ENCODE data around the gene PODN. TPM values are rescaled to one million over a fixed set of nuclear protein-coding genes. Genes with fewer than 3 reads are reported as not detected.

Gene PODN
- total and polyA plus RNA-seq, 2 experiments from 2014 or later: 3.9 to 9.2 TPM

GRCh38 chr1:53089478-53090226, 27.6 kb downstream of the PODN start:
- Histone ChIP-seq H3K36me3 (replicated peaks; ENCODE audit: insufficient read depth, low read depth) (no peaks in the 10 kb centered on the region), H3K9me2 (replicated peaks; ENCODE audit: insufficient read depth) (no peaks in the 10 kb centered on the region), H3K27ac (peak overlapping the region; percentile 53), H3K4me1 (ENCODE audit: insufficient read depth) (peaks cover 10% of the 10 kb centered on the region), H3K27me3 (no peaks in the 10 kb centered on the region), H2AFZ (no peak overlapping the region), H3K9me3 (ENCODE audit: low read depth) (no peaks in the 10 kb centered on the region), H3K4me2 (no peak overlapping the region), H4K20me1 (ENCODE audit: insufficient read depth, poor library complexity, severe bottlenecking) (no peaks in the 10 kb centered on the region), H3K79me2 (no peaks in the 10 kb centered on the region), H3K4me3 (no peak overlapping the region)
- WGBS (ENCODE audit: low lambda C conversion rate, missing lambda C conversion rate): 78% methylated on average over 11 of the region's 11 CpGs
- peak; percentile 82 for DNase-seq (ENCODE audit: low spot score)
- no peak for TF ChIP-seq EZH2 (IDR thresholded peaks at IDR 0.05; ENCODE audit: borderline replicate concordance)
- TF ChIP-seq EZH2phosphoT487 (IDR thresholded peaks at IDR 0.05; ENCODE audit: low read depth, severe bottlenecking, unreplicated experiment): no peak
- no peak for TF ChIP-seq CTCF (IDR thresholded peaks at IDR 0.05; ENCODE audit: poor library complexity)

DNA sequence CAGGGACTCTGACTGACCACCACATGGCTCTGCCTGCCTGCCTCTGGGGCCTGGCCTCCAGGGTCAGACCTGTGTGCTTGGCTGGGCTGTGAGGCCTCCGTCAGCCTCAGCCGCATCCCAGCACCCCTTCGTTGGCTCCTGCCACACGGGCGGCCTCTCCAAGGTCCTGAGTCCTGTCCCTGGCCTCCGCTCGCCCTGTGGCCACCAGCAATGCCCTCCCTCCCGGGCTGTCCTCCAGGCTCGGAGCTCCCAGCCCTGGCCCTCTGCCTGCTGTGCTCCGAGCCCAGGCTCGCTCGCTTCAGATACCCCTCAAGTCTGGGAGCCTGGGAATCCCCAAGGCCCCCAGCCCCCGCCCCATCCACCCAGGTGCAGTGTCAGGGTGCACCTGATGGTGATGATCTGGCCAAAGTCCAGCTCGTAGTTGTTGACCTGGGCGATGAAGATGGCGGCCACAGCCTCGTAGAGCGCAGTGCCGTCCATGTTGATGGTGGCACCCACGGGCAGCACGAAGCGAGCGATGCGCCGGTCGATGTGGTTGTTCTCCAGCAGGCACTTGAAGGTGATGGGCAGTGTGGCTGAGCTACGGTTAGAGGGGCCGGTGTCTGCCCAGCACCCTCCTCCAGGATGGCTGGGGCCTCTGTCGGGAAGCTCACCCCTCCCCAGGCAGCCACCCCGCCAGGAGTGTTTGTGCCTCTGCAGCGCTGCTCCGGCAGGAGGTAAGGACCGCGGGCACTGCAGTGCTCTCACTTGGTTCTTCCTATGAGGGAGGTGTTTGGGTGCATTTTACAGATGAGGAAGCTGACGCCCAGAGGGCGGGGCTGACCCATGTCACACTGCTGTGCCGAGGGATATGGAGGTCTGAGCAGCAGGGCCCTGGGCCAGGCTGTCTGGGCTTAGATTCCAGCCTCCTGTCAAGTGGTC, 28.5 kb downstream of the PODN start:
- H3K4me1 ChIP-seq (ENCODE audit: insufficient read depth): peaks cover 10% of the 10 kb centered on the region
- DNase-seq (ENCODE audit: low spot score): no peak
- WGBS (ENCODE audit: low lambda C conversion rate, missing lambda C conversion rate): 91% methylated on average over 37 of the region's 37 CpGs
- TF ChIP-seq CTCF (IDR thresholded peaks at IDR 0.05; ENCODE audit: poor library complexity): no peak
- TF ChIP-seq EZH2 (IDR thresholded peaks at IDR 0.05; ENCODE audit: borderline replicate concordance): no peak
- TF ChIP-seq EZH2phosphoT487 (IDR thresholded peaks at IDR 0.05; ENCODE audit: low read depth, severe bottlenecking, unreplicated experiment): no peak
- no peaks in the 10 kb centered on the region for H3K27me3 ChIP-seq
- no peaks in the 10 kb centered on the region for H3K9me3 ChIP-seq (ENCODE audit: low read depth)
- no peak overlapping the region for H3K4me3 ChIP-seq
- H4K20me1 ChIP-seq (ENCODE audit: insufficient read depth, poor library complexity, severe bottlenecking): no peaks in the 10 kb centered on the region
- no peaks in the 10 kb centered on the region for H3K79me2 ChIP-seq
- no peak overlapping the region for H2AFZ ChIP-seq
- no peaks in the 10 kb centered on the region for H3K9me2 ChIP-seq (replicated peaks; ENCODE audit: insufficient read depth)
- peak overlapping the region; percentile 53 for H3K27ac ChIP-seq
- H3K4me2 ChIP-seq: no peak overlapping the region
- no peaks in the 10 kb centered on the region for H3K36me3 ChIP-seq (replicated peaks; ENCODE audit: insufficient read depth, low read depth)

DNA sequence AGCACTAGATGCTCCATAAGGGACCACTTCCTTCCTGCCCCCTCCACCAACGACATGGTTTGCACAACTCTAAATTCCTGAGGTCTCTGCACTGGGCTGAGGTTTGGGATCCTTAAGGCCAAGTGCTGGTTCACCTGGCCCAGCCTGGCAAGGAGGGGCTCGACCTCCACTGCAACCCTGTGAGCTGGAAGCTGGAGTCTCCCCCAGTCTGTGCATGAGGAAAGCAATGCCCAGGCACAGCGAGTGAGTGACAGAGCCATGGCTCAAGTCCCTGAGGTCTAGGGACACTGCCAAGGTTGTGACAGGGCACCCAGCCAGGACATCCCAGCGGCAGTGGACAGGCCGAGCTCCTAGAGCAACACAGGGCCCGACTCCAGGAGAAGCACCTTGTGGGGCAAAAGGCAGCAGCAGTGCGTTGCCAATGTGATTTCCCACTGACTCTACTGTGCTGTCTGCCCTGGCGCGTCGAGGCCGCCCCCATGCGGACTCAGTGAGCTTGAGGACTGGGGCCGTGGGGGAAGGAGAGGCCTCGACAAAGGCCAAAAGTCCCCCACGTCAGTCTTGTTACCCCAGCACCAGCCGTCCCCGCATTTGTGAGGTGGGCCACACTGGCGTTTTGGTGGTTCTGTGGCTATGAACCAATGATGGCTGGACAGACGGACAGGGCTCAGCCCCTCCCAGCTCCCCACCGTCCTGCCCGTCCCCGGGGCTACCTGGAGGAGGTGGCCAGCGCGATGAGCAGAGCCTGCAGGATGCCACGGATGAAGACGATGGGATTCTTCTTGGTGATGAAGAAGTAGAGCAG, 30.0 kb downstream of the PODN start:
- H3K4me3 ChIP-seq: no peak overlapping the region
- no peaks in the 10 kb centered on the region for H3K36me3 ChIP-seq (replicated peaks; ENCODE audit: insufficient read depth, low read depth)
- no peak for DNase-seq (ENCODE audit: low spot score)
- H2AFZ ChIP-seq: no peak overlapping the region
- no peaks in the 10 kb centered on the region for H4K20me1 ChIP-seq (ENCODE audit: insufficient read depth, poor library complexity, severe bottlenecking)
- TF ChIP-seq EZH2phosphoT487 (IDR thresholded peaks at IDR 0.05; ENCODE audit: low read depth, severe bottlenecking, unreplicated experiment) (no peak), EZH2 (IDR thresholded peaks at IDR 0.05; ENCODE audit: borderline replicate concordance) (no peak), CTCF (IDR thresholded peaks at IDR 0.05; ENCODE audit: poor library complexity) (no peak)
- H3K79me2 ChIP-seq: no peaks in the 10 kb centered on the region
- H3K4me1 ChIP-seq (ENCODE audit: insufficient read depth): peaks cover 10% of the 10 kb centered on the region
- 94% methylated on average over 26 of the region's 26 CpGs for WGBS (ENCODE audit: low lambda C conversion rate, missing lambda C conversion rate)
- H3K9me2 ChIP-seq (replicated peaks; ENCODE audit: insufficient read depth): no peaks in the 10 kb centered on the region
- no peak overlapping the region for H3K27ac ChIP-seq
- H3K27me3 ChIP-seq: no peaks in the 10 kb centered on the region
- H3K9me3 ChIP-seq (ENCODE audit: low read depth): no peaks in the 10 kb centered on the region
- no peak overlapping the region for H3K4me2 ChIP-seq

Data from hepatocyte (in vitro differentiated cells).